SU-DHL-6 (cell line): ENCODE results near the gene MLH3.

Experiments
- EZH2phosphoT487 ChIP-seq: fragments of 200-600 bp; sonication (generic), shearing (Covaris generic); conservative IDR thresholded peaks from 2 replicates; pipeline ENCODE4 v1.6.1; 2018; ENCODE audit warnings: mild to moderate bottlenecking, antibody characterized with exemption, low read length, moderate library complexity, mixed read lengths
- TF ChIP-seq, protein P1 (sequence below): fragments of 200-600 bp; sonication (generic); IDR thresholded peaks from one replicate; pipeline ENCODE4 v1.5.1; 2017; ENCODE audit warnings: antibody characterized with exemption, mild to moderate bottlenecking, low read length, moderate library complexity; ENCODE audit not compliant: insufficient read depth, poor library complexity, severe bottlenecking

DNA sequence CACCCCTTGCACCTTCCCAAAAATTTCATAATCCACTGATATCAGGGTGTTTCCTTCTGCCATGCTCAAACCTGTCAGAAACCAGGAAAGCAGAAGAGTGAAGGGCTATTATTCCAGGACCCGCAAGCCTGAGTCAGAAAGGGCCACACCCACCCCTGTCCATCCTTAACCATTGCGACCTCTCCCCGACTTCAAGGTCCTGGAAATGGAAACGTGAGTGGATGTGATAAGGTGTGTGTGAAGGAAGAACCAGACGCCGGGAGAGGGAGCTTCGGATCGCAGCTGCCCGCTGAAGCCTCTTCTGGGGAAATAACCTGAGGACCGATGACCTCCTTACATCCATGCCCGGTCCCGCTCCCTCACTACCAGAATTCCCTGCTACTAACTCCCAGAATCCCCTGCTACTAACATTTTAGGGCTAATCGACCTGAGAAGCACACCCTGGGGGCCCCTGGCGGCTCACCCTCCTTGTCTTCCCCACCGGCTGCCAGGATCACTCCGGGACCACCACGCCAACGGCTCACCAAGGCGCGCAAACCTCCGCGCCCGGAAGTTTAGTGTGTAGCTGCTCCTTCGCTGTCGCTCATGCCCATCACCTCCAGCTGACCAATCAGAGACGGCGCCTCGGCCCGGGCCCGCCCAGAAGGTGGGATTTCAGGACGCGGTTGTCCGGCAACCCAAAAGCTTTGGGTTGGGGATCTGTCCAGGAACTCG, 12.4 kb upstream of the MLH3 start, which contains the start of gene ACYP1:
- TF ChIP-seq, protein P1, sequence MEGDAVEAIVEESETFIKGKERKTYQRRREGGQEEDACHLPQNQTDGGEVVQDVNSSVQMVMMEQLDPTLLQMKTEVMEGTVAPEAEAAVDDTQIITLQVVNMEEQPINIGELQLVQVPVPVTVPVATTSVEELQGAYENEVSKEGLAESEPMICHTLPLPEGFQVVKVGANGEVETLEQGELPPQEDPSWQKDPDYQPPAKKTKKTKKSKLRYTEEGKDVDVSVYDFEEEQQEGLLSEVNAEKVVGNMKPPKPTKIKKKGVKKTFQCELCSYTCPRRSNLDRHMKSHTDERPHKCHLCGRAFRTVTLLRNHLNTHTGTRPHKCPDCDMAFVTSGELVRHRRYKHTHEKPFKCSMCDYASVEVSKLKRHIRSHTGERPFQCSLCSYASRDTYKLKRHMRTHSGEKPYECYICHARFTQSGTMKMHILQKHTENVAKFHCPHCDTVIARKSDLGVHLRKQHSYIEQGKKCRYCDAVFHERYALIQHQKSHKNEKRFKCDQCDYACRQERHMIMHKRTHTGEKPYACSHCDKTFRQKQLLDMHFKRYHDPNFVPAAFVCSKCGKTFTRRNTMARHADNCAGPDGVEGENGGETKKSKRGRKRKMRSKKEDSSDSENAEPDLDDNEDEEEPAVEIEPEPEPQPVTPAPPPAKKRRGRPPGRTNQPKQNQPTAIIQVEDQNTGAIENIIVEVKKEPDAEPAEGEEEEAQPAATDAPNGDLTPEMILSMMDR = no peak
- no peak for TF ChIP-seq EZH2phosphoT487
